Trophoblast cell (in vitro differentiated cells and primary cell): ENCODE results near the gene THYN1.

Experiments used
- DNase-seq, 2 donors: peaks; one replicate each; pipeline ENCODE4 v3.0.0-alpha.2; 2016
- H2AFZ ChIP-seq: 2 replicates; pipeline ENCODE4 v1.6.1; 2013; ENCODE audit warnings: low read length, moderate library complexity, mild to moderate bottlenecking; ENCODE audit not compliant: insufficient read depth, poor library complexity
- H2AK5ac ChIP-seq: 2 replicates; pipeline ENCODE4 v1.6.1; 2013; ENCODE audit warnings: mild to moderate bottlenecking, low read length
- H2BK120ac ChIP-seq: 2 replicates; pipeline ENCODE4 v1.6.1; 2013; ENCODE audit warnings: low read length, mild to moderate bottlenecking, moderate library complexity; ENCODE audit not compliant: insufficient read depth, poor library complexity
- H2BK12ac ChIP-seq: 2 replicates; pipeline ENCODE4 v1.6.1; 2013; ENCODE audit warnings: mild to moderate bottlenecking, low read length, moderate library complexity
- H2BK5ac ChIP-seq: 2 replicates; pipeline ENCODE4 v1.6.1; 2013; ENCODE audit warnings: low read length, low read depth, moderate library complexity, mild to moderate bottlenecking; ENCODE audit not compliant: poor library complexity
- H3K14ac ChIP-seq: 2 replicates; pipeline ENCODE4 v1.6.1; 2013; ENCODE audit warnings: mild to moderate bottlenecking, low read length
- H3K18ac ChIP-seq: 2 replicates; pipeline ENCODE4 v1.6.1; 2013; ENCODE audit warnings: mild to moderate bottlenecking, low read length
- H3K23ac ChIP-seq: 2 replicates; pipeline ENCODE4 v1.6.1; 2013; ENCODE audit warnings: low read length
- H3K27ac ChIP-seq: 2 replicates; pipeline ENCODE4 v1.5.1; 2013; ENCODE audit warnings: low read depth, mild to moderate bottlenecking, inconsistent platforms, low read length, moderate library complexity
- H3K27me3 ChIP-seq: 2 replicates; pipeline ENCODE4 v1.6.1; 2013; ENCODE audit warnings: inconsistent platforms, mild to moderate bottlenecking, low read length, moderate library complexity; ENCODE audit not compliant: insufficient read depth
- H3K36me3 ChIP-seq, 2 experiments: 1 replicate in 1 of 2; 2 replicates in 1 of 2; pipeline ENCODE4 v1.6.1; 2013; ENCODE audit warnings: low read length in 2 of 2, mild to moderate bottlenecking in 2 of 2, moderate library complexity in 1 of 2; ENCODE audit not compliant: insufficient read depth in 2 of 2, control insufficient read depth in 1 of 2
- H3K4ac ChIP-seq: 2 replicates; pipeline ENCODE4 v1.6.1; 2013; ENCODE audit warnings: low read depth, mild to moderate bottlenecking, low read length, moderate library complexity
- H3K4me1 ChIP-seq, 2 experiments: 1 replicate in 1 of 2; 2 replicates in 1 of 2; pipeline ENCODE4 v1.6.1; 2013; ENCODE audit warnings: low read length in 2 of 2, mild to moderate bottlenecking in 2 of 2, moderate library complexity in 1 of 2; ENCODE audit not compliant: insufficient read depth in 2 of 2, control insufficient read depth in 1 of 2
- H3K4me2 ChIP-seq: 2 replicates; pipeline ENCODE4 v1.6.1; 2013; ENCODE audit warnings: inconsistent platforms, mild to moderate bottlenecking, low read length, moderate library complexity
- H3K4me3 ChIP-seq: 2 replicates; pipeline ENCODE4 v1.5.1; 2013; ENCODE audit warnings: mild to moderate bottlenecking, low read depth, low read length, inconsistent platforms
- H3K79me1 ChIP-seq: one replicate; pipeline ENCODE4 v1.6.1; 2013; ENCODE audit warnings: low read length
- H3K79me2 ChIP-seq: 2 replicates; pipeline ENCODE4 v1.6.1; 2013; ENCODE audit warnings: low read length, mild to moderate bottlenecking; ENCODE audit not compliant: control insufficient read depth, insufficient read depth, poor library complexity
- H3K9ac ChIP-seq: 2 replicates; pipeline ENCODE4 v1.6.1; 2013; ENCODE audit warnings: mild to moderate bottlenecking, low read length
- H3K9me3 ChIP-seq: 2 replicates; pipeline ENCODE4 v1.6.1; 2013; ENCODE audit warnings: low read depth, mild to moderate bottlenecking, control low read depth, inconsistent platforms, low read length; ENCODE audit not compliant: insufficient read depth
- H4K12ac ChIP-seq: 2 replicates; pipeline ENCODE4 v1.6.1; 2013; ENCODE audit warnings: low read depth, mild to moderate bottlenecking, low read length, moderate library complexity
- H4K8ac ChIP-seq: 2 replicates; pipeline ENCODE4 v1.6.1; 2013; ENCODE audit warnings: low read depth, mild to moderate bottlenecking, low read length, moderate library complexity
- H4K91ac ChIP-seq: one replicate; pipeline ENCODE4 v1.6.1; 2013; ENCODE audit warnings: low read depth, mild to moderate bottlenecking, low read length, moderate library complexity
- WGBS: extraction: QIAGEN DNeasy Blood & Tissue Kit; methylation state at CpG from one replicate; pipeline ENCODE4 v1.1.7; 2013; ENCODE audit warnings: missing lambda C conversion rate; ENCODE audit not compliant: insufficient read length, insufficient coverage; ENCODE audit errors: extremely low coverage; 5-methylcytosine and 5-hydroxymethylcytosine counted together

The THYN1 gene

GRCh38 chr11:134215836-134216235, 37.3 kb downstream of the THYN1 start:
- Histone ChIP-seq H4K8ac (no peak overlapping the region), H2BK12ac (no peak overlapping the region), H3K4me1 (no peaks in the 10 kb centered on the region), H3K27ac (no peak overlapping the region), H4K91ac (no peak overlapping the region), H3K36me3 (peaks cover 6 to 12% of the 10 kb centered on the region in 2 experiments), H3K14ac (no peak overlapping the region), H4K12ac (no peak overlapping the region), H3K4ac (no peak overlapping the region), H2BK120ac (no peak overlapping the region), H2AFZ (no peak overlapping the region), H3K27me3 (no peaks in the 10 kb centered on the region), H2AK5ac (no peak overlapping the region), H2BK5ac (no peak overlapping the region), H3K4me3 (no peak overlapping the region), H3K9me3 (no peaks in the 10 kb centered on the region), H3K18ac (no peak overlapping the region), H3K79me2 (no peaks in the 10 kb centered on the region), H3K23ac (no peak overlapping the region), H3K79me1 (no peaks in the 10 kb centered on the region), H3K9ac (no peak overlapping the region), H3K4me2 (no peak overlapping the region)
- DNase-seq, result no peak
- no CpG with 5 or more reads among the region's 7 CpGs for WGBS

DNA sequence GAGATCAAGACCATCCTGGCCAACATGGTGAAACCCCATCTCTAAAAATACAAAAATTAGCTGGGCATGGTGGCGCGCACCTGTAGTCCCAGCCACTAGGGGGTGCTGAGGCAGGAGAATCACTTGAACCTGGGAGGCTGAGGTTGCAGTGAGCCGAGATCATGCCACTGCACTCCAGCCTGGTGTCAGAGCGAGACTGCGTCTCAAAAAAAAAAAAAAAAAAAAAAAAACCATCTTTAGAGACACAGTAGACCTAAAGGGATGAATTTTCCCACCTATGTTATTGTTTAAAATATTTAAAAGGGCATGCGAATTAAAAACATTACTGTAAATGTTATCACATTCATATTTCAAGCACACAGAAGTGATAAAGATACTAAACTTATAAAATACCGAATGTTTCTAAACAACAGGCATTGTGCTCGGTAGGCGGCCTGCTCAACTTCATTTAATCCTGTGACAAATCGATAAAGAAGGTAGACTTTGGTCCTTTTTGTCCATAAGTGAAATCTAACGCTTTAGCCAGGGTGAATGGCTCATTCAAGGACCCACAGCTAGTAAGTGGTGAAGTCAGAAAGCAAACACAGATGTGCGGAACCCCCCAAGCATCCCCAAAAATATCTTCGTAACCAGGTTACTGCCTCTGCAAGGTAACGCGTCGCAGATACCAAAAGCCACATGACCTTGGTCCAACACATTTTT, 45.5 kb downstream of the THYN1 start:
- Histone ChIP-seq H2AK5ac (no peak overlapping the region), H2AFZ (no peak overlapping the region), H3K9ac (no peak overlapping the region), H3K14ac (no peak overlapping the region), H3K79me1 (no peaks in the 10 kb centered on the region), H3K9me3 (no peaks in the 10 kb centered on the region), H4K8ac (no peak overlapping the region), H3K79me2 (no peaks in the 10 kb centered on the region), H3K4me1 (no peaks in the 10 kb centered on the region), H2BK12ac (no peak overlapping the region), H3K4me2 (no peak overlapping the region), H3K23ac (no peak overlapping the region), H3K4me3 (no peak overlapping the region), H3K18ac (no peak overlapping the region), H3K36me3 (peaks cover 20 to 27% of the 10 kb centered on the region in 2 experiments), H3K27ac (no peak overlapping the region), H2BK5ac (no peak overlapping the region), H2BK120ac (no peak overlapping the region), H3K4ac (no peak overlapping the region), H4K12ac (no peak overlapping the region), H3K27me3 (no peaks in the 10 kb centered on the region), H4K91ac (no peak overlapping the region)
- WGBS, result no CpG with 5 or more reads among the region's 16 CpGs
- DNase-seq, result peak in 1 of 2 donors; percentile 64

GRCh38 chr11:134206185-134206584, 47.0 kb downstream of the THYN1 start:
- H3K14ac ChIP-seq, result no peak overlapping the region

DNA sequence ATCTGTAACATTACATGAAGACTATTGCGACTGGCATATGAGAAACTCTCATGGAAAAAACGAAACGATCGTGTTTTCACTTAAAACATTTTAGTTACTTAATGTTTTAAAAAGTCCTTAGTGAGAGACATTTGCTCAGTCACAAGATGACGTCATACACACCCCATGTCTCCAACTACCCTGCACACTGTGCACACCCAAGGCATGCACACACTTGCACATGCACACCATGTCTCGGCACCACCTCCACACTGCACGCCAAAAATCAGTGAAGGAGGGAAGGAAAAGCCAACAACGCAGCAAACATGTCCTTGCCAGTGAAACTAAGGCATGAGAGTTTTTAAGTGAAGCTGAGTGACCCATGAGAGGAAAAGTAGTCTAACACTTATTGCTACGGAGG, 47.4 kb downstream of the THYN1 start:
- DNase-seq, result peak in 1 of 2 donors; percentile 26
- H3K4me1 ChIP-seq, result no peaks in the 10 kb centered on the region
- H2AFZ ChIP-seq, result no peak overlapping the region
- H3K79me1 ChIP-seq, result no peaks in the 10 kb centered on the region
- no peak overlapping the region for H4K91ac ChIP-seq
- no peak overlapping the region for H3K27ac ChIP-seq
- no peak overlapping the region for H2BK5ac ChIP-seq
- no peak overlapping the region for H4K12ac ChIP-seq
- H3K23ac ChIP-seq, result no peak overlapping the region
- no peak overlapping the region for H3K4me3 ChIP-seq
- H2BK12ac ChIP-seq, result no peak overlapping the region
- no peak overlapping the region for H3K4ac ChIP-seq
- WGBS, result no CpG with 5 or more reads among the region's 9 CpGs
- no peak overlapping the region for H4K8ac ChIP-seq
- no peaks in the 10 kb centered on the region for H3K9me3 ChIP-seq
- no peak overlapping the region for H3K9ac ChIP-seq
- no peaks in the 10 kb centered on the region for H3K27me3 ChIP-seq
- H3K14ac ChIP-seq, result no peak overlapping the region
- no peak overlapping the region for H3K4me2 ChIP-seq
- no peak overlapping the region for H2AK5ac ChIP-seq
- H2BK120ac ChIP-seq, result no peak overlapping the region
- no peaks in the 10 kb centered on the region for H3K79me2 ChIP-seq
- no peak overlapping the region for H3K18ac ChIP-seq
- H3K36me3 ChIP-seq, result peaks cover 24 to 38% of the 10 kb centered on the region in 2 experiments

More at GRCh38 chr11:134206185-134206584, 47.0 kb downstream of the THYN1 start:
- H3K23ac ChIP-seq, result no peak overlapping the region
- H3K9me3 ChIP-seq, result no peaks in the 10 kb centered on the region
- no peak overlapping the region for H3K18ac ChIP-seq
- H2BK12ac ChIP-seq, result no peak overlapping the region
- H3K4me3 ChIP-seq, result no peak overlapping the region
- no peak overlapping the region for H3K9ac ChIP-seq
- no peak overlapping the region for H2BK5ac ChIP-seq
- no peaks in the 10 kb centered on the region for H3K4me1 ChIP-seq
- no peak overlapping the region for H2AK5ac ChIP-seq
- H4K8ac ChIP-seq, result no peak overlapping the region
- H3K36me3 ChIP-seq, result peaks cover 20 to 35% of the 10 kb centered on the region in 2 experiments
- H3K4ac ChIP-seq, result no peak overlapping the region
- no peak overlapping the region for H3K27ac ChIP-seq
- H3K27me3 ChIP-seq, result no peaks in the 10 kb centered on the region
- H3K79me2 ChIP-seq, result no peaks in the 10 kb centered on the region
- H3K4me2 ChIP-seq, result no peak overlapping the region
- H2AFZ ChIP-seq, result no peak overlapping the region
- no peak overlapping the region for H4K91ac ChIP-seq
- WGBS, result no CpG with 5 or more reads among the region's 5 CpGs
- H3K79me1 ChIP-seq, result no peaks in the 10 kb centered on the region
- H2BK120ac ChIP-seq, result no peak overlapping the region
- no peak for DNase-seq
- no peak overlapping the region for H4K12ac ChIP-seq
